ENCODE measurements around the gene KIAA2012. TPM values are rescaled to one million over a fixed set of nuclear protein-coding genes. Genes with fewer than 3 reads are reported as not detected.
"Not testable (repeated sequence)": the region's sequence is repeated elsewhere in the genome, so short reads cannot be mapped to it uniquely, and the experiment has no call there.

The KIAA2012 gene
- total RNA-seq, 1 donor from 2014 or later = not detected

GRCh38 chr2:202237787-202238233 lies 164.8 kb downstream of the KIAA2012 start:
- Mint-ChIP-seq H3K27ac (peak overlapping the region; percentile 70), H3K36me3 (ENCODE audit: low read depth) (peaks cover 12% of the 10 kb centered on the region), H3K27me3 (no peaks in the 10 kb centered on the region), H3K4me1 (peaks cover 43% of the 10 kb centered on the region), H3K4me3 (peak overlapping the region; percentile 100), H3K9me3 (no peaks in the 10 kb centered on the region)
- intact Hi-C loops (cut with micrococcal nuclease) = loop anchor here (1.0 to 10.0 kb wide), 6 partner anchors 27 to 1523 kb away; partner anchors contain the start of genes BZW1, CYP20A1, NBEAL1 and NOP58
- TF ChIP-seq CTCF (IDR thresholded peaks at IDR 0.05) = no peak
- peak; percentile 43 for ATAC-seq (ENCODE audit: low read depth)
- DNase-seq = no peak
- ChIA-PET CTCF (interaction anchor here (1.3 kb wide), 1 partner anchor 27 kb away, joined by 5 read pairs; no protein-coding TSS in a partner anchor), POLR2A (interaction anchor here (0.5 to 3.1 kb wide), 6 partner anchors 21 to 380 kb away, joined by 3 to 11 read pairs (median 4); partner anchors contain the start of gene NOP58)

- Mint-ChIP-seq H3K27me3 (no peaks in the 10 kb centered on the region), H3K27ac (peak within 1 kb of the TSS; percentile 93), H3K4me1 (peaks cover 36% of the 10 kb centered on the region), H3K36me3 (ENCODE audit: low read depth) (peaks cover 9% of the 10 kb centered on the region), H3K4me3 (peak within 1 kb of the TSS; percentile 100), H3K9me3 (no peaks in the 10 kb centered on the region)
- ChIA-PET POLR2A (interaction anchor here (0.7 to 3.1 kb wide), 7 partner anchors 19 to 1226 kb away, joined by 3 to 11 read pairs (median 5); partner anchors contain the start of genes BMPR2 and NOP58), CTCF (interaction anchor here (1.3 kb wide), 1 partner anchor 26 kb away, joined by 5 read pairs; no protein-coding TSS in a partner anchor)
- ATAC-seq (ENCODE audit: low read depth) (peak; percentile 94), DNase-seq (peak; percentile 86)
- TF ChIP-seq CTCF (IDR thresholded peaks at IDR 0.05) = no peak
- intact Hi-C loops (cut with micrococcal nuclease) = loop anchor here (1.0 to 10.0 kb wide), 6 partner anchors 27 to 1524 kb away; partner anchors contain the start of genes BZW1, CYP20A1, NBEAL1 and NOP58
Measured at GRCh38 chr2:202238234-202239197, 165.5 kb downstream of the KIAA2012 start, which contains the start of gene SUMO1. SUMO1 (minus strand) TSS chr2:202238597; CDS start chr2:202238451, 146 bp downstream.

GRCh38 chr2:202247710-202248109 lies 174.7 kb downstream of the KIAA2012 start:
- intact Hi-C loops (cut with micrococcal nuclease); H3K36me3 Mint-ChIP-seq (ENCODE audit: low read depth); DNase-seq; H3K4me1 Mint-ChIP-seq; H3K9me3 Mint-ChIP-seq; CTCF ChIA-PET; H3K27ac Mint-ChIP-seq; ATAC-seq (ENCODE audit: low read depth); H3K4me3 Mint-ChIP-seq: not testable (repeated sequence)
- POLR2A ChIA-PET = interaction anchor here (0.6 kb wide), 1 partner anchor 796 kb away, joined by 3 read pairs; the partner anchor contains the start of genes STRADB and TRAK2
- peaks cover 11% of the 10 kb centered on the region for H3K27me3 Mint-ChIP-seq

GRCh38 chr2:202249521-202250253 lies 176.6 kb downstream of the KIAA2012 start:
- ChIA-PET POLR2A (no interaction called here), CTCF (no interaction called here)
- H3K27ac Mint-ChIP-seq = no peak overlapping the region
- no peak for TF ChIP-seq CTCF (IDR thresholded peaks at IDR 0.05)
- no peak overlapping the region for H3K4me3 Mint-ChIP-seq
- H3K9me3 Mint-ChIP-seq = no peaks in the 10 kb centered on the region
- H3K36me3 Mint-ChIP-seq (ENCODE audit: low read depth) = no peaks in the 10 kb centered on the region
- intact Hi-C loops (cut with micrococcal nuclease) = no loop called here
- no peak for ATAC-seq (ENCODE audit: low read depth)
- no peaks in the 10 kb centered on the region for H3K4me1 Mint-ChIP-seq
- peaks cover 11% of the 10 kb centered on the region for H3K27me3 Mint-ChIP-seq
- DNase-seq = no peak

GRCh38 chr2:202251494-202251893 lies 178.4 kb downstream of the KIAA2012 start:
- no peak overlapping the region for H3K27ac Mint-ChIP-seq
- H3K9me3 Mint-ChIP-seq = no peaks in the 10 kb centered on the region

More at GRCh38 chr2:202251494-202251893, 178.4 kb downstream of the KIAA2012 start:
- intact Hi-C loops (cut with micrococcal nuclease) = no loop called here
- ATAC-seq (ENCODE audit: low read depth) (no peak), DNase-seq (no peak)
- Mint-ChIP-seq H3K4me3 (no peak overlapping the region), H3K36me3 (ENCODE audit: low read depth) (no peaks in the 10 kb centered on the region), H3K4me1 (no peaks in the 10 kb centered on the region), H3K27me3 (peaks cover 8% of the 10 kb centered on the region)
- TF ChIP-seq CTCF (IDR thresholded peaks at IDR 0.05) = no peak
- POLR2A ChIA-PET = no interaction called here
- CTCF ChIA-PET = no interaction called here

Data from activated B cell treated with CpG ODN at 0.5 μM for 24 hours (primary cell).